ENCODE measurements around the gene MCTP1. TPM values are rescaled to one million over a fixed set of nuclear protein-coding genes. Genes with fewer than 3 reads are reported as not detected.
"Not testable (repeated sequence)": the region's sequence is repeated elsewhere in the genome, so short reads cannot be mapped to it uniquely, and the experiment has no call there.

Gene MCTP1
- total RNA-seq, 1 donor from 2014 or later = 9.9 TPM

DNA sequence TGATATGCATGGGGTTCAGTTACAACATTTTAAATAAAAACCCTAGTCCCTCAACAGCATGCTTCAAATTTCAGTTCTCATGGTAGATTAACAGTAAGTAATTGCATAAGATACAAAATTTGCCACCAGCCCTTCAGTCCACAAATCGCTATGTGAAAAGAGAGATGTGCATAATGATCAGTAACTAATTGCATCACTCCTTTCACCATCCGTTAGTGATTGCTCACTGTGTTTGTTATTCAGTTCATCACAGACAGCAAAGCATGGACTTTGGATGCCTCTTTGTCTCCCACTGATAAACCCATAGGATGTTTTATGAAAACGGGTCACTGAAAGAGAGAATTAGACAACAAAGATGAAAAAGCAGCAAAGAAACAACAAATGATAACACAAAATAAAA is 103.2 kb downstream of the MCTP1 start:
- DNase-seq (ENCODE audit: low spot score) = no peak

DNA sequence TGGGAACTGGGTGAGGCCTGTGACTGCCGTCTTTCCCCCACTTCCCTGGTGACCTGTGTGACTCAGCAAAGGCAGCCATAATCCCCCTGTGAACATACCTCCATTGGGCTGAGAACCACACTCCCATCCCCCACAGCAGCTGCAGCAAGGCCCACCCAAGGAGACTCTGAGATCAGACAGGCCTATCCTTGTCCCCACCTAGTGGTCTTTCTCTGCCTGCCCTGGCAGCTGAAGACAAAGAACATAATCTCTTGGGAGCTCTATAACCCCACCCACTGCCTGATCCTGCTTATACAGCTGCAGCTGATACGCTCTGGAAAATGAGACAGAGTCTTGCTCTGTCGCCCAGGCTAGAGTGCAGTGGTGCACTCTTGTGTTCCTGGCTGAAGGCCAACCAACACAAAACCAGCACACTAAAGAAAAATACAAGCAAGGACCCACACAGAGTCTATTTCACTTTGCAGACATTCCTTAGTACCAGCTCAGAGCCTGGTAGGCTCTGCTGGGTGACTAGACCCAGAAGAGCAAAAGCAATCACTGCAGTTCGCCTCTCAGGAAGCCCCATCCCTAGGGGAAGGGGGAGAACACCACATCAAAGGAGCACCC is 106.7 kb downstream of the MCTP1 start:
- no peak for DNase-seq (ENCODE audit: low spot score)

DNA sequence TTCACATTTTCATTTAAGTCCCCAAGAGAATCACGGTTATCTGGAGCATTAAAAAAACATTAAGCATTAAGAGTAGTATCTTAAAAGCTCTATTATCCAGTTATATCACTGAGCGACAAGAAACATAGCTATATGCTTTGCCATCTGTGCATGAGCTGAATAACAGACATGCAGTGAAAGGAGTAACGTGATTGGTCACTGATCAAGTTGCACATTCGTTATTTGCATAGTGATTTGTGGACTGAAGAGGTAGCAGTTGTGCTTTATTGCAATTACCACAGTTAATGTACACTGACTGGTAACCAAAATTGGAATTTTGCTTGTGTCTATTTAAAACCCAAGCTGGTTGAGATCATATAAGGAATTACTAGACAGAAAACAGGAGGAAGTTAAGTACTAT is 107.4 kb downstream of the MCTP1 start:
- DNase-seq (ENCODE audit: low spot score) = no peak

DNA sequence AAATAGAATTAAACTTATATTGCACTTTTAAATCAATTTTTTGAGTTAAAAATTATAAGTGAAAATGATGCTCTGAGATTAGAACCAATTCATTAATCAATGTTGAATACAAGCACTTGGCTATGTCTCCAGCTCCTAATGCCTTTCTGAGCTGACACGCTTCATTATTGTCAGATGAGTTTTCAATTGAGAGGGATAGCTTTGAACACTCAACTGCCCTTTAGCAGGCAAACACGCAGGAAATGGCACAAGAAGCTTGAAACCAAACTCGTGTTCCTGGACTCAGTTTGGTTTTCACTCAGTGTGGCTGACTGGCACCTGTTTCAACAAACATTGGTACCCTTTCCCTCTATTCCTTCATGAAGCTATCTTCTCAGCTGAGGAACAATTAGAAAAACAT is 109.8 kb downstream of the MCTP1 start:
- DNase-seq (ENCODE audit: low spot score) = no peak

DNA sequence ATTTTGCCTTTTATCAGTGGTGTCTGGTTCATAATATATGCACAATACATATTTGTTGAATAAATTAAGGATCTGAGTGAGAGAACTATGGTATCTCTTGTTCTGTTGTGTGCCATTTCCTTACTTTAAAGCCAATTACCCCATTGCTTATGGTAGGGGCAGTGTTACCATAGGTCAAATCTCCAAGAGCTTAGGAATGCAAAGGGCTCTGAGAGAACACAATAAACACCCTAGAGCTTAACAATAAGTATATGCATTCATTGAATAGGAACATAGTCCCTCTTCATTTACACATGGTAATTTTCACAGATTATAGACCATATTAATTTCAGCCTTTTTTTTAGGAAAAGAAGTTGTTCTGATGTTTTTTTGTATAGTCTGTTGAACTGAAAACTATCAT is 112.2 kb downstream of the MCTP1 start:
- DNase-seq (ENCODE audit: low spot score) = no peak

DNA sequence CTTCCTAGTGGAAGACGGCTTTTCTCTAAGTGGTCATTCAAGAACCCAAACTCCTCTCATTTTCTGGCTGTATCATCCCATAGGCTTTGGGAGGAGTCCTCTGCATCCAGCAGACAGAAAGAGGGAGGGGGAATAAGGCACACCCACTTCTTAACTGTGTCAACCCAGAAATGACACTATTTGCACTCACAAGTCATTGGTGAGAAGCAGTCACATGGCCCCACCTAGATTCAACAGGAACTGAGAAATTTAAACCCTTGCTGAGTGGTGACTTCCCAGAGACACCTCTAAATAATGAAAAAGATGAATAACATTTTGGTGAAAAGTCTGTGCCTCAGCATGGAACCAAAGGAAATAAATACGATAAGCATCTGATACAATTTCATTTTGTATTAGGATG is 120.0 kb downstream of the MCTP1 start:
- no peak for DNase-seq (ENCODE audit: low spot score)

DNA sequence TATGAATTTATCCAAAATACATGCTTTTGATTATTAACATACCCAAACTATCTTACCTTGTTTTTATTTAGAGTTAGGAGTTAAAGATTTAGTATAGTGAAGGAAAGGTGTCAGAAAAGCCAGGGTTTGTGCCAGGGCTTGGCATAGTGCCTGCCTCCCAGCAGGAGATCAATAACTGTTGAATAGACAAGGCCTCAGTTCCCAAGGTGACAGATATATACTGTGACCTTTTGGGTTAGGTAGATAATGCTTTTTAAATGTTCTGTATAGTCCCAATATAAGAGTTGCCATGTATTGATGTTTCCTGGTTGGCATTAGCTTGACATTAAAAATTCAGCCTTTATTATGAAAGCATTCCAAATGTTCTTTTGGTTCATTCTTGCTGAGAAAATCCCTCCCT is 121.8 kb downstream of the MCTP1 start:
- DNase-seq (ENCODE audit: low spot score) = peak; percentile 66

DNA sequence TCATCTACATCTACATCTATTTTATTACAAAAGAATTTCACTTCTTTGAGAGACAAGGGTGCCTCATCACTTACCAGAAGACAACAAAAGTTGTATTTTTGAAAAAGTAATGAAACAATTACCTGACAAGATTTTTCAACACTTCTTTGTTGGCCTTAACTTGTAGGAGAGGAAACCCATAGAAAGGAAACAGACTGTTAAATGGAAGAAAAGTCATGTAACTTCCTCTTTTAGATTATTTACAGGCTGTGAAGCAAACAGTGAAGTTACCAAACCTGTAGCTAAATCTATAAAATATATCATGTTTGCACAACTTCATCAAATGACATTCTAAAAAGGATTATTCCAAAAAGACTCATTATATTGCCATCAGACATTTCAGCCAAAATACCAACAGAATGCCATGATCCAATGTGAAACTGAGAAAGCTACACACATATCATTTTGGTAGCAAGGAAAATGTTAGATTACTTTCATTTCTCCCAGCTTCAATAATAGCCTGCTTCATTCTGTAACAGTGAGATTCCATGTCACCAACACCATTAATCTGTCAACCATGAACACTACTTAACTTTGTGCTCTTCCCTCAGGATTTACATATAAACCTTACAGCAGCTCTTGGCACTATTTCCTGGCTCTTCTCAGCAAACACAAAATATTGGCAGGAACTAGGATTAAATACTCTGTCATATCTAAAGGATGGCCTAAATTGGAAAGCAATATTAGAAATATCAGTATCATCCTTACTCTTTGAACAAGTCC is 122.5 kb downstream of the MCTP1 start:
- no peak for DNase-seq (ENCODE audit: low spot score)

DNA sequence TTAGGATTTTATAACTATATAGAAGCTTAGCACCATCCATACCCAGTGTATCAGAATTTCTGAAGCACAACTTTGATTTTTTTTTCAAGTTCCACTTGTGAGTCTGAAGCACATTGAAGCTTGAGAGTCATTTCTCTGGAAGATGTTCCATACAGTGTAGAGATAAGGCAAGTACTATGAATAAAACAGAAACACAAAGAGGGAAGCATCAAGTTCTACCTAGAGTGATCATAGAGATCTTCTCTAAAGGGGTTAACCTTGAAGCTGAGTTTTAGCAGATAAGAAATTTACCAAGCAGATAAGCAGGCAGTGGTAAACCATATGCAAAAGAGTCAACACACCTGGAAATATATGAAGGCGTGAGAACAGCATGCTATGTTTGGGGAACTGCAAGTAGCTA is 125.3 kb downstream of the MCTP1 start:
- DNase-seq (ENCODE audit: low spot score) = no peak

DNA sequence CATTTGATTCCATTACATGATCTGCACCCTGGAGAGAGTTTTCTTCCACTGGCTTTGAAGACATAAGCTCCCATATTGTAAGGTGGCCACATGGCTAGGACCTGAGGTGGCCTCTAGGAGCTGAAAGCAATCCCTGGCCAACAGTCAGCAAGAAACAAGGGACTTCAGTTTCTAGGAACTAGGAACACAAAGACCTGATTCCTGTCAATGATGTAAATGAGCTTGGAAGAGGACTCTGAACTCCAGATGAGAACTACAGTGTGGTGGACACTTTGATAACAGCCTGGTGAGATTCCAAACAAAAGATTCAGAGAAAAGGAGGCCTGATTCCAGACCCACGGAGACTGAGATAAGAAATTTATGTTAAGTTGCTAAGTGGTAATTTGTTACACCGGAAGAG is 129.0 kb downstream of the MCTP1 start:
- no peak for DNase-seq (ENCODE audit: low spot score)

DNA sequence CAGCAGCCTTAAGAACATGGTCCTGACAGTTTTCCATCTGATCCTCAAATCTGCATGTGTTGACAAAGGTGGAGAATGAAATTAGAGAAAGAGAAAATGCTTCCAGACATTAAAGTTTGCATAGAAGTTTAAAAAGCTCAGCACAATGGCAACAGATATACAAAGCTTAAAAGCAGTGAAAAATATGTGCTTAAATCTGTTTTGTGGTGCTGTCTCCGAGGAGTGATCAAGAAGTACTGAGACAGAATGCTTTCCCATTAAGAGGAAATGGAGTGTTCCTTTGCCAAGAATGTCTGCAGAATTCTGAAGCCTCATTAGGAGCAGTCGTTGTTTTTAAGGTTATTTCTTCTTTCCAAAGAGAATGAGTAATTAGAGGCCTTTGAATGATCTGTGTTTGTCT is 131.4 kb downstream of the MCTP1 start:
- no peak for DNase-seq (ENCODE audit: low spot score)

DNA sequence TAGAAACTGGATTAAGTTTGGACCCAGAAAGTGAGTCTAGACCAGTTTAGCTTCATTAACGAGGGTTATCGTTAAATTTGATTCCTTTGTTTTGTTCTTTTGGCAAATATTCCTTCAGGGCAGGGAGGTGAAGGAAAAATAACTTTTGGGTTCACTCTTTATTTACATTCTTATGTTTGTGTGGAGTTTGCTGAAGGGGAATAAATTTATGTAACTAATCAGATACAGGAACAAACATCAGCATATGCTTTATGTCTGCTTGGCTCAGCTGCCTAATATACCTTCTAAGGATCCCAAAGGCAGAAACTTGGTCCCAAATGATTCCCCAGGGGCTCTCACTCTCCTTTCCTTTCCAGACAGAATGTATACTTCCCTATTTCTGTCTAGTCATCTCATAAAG is 132.4 kb downstream of the MCTP1 start:
- no peak for DNase-seq (ENCODE audit: low spot score)

DNA sequence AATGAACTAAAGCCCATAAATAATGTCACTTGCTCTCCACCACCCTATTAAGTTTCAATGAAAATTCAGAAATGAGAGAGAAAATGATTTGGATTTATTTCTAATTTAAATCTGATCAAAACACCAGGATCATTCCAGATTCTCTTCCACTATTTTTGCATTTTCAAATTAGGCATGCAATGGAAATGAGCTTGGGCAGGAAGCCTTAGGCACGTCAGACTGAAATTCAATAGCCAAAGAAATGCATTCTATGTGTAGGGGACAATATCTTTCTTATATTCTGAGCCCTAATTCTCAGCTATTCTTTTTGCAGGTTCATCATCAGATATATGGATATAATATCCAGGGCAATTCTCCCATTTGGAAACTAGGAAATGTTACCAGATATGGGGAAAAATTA is 132.8 kb downstream of the MCTP1 start:
- no peak for DNase-seq (ENCODE audit: low spot score)

DNA sequence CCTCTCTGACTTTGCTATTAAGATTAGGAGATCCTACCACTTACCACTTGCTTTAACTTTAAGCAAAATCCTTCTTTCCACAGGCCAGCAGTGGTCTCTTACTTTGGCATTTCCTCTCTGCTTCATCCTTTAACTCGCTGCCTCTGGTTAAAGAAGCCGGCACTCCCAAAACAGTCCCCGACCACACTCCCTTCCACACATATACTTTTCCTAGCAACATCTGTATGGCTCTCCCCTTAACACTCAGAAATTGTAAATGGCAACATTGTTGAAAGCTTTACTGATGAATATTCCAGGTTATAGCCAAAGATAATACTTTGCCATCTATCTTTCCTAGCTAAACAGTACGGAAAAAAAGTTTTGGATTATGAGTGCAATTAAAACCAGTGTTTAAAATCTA is 133.2 kb downstream of the MCTP1 start:
- no peak for DNase-seq (ENCODE audit: low spot score)

DNA sequence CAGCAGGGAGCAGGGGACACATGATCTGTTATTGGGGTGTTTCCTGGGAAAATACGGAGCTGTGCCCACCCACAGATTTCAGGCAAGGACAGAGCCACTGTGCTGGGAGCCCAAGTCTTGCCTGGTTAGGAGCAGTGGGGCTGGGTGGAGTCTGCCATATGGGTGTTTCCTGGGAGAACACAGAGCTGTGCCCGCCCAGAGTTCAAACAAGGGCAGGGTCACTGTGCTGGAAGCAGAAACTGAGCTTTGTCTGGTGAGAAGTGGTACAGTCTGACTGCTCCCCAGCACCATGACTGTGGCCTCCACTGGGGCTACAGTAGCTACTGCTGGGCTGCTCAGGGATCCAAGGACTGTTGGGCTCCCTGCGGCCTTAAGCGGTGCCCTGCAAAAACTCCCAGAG is 135.5 kb downstream of the MCTP1 start:
- DNase-seq (ENCODE audit: low spot score) = no peak

DNA sequence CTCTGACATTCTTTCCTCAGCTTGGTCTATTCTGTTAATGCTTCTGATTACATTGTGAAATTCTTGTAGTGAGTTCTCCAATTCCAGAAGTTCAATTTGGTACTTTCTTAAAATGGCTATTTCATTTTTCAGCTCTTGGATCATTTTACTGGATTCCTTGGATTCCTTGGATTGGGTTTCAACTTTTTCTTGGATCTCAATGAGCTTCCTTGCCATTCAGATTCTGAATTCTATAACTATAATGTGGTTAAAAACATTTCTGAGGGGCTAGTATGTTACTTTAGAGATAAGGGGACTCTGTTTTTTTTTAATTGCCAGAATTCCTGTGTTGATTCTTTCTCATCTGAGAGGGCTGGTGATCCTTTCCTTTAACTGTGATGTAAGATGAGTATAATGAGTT is 136.4 kb downstream of the MCTP1 start:
- no peak for DNase-seq (ENCODE audit: low spot score)

DNA sequence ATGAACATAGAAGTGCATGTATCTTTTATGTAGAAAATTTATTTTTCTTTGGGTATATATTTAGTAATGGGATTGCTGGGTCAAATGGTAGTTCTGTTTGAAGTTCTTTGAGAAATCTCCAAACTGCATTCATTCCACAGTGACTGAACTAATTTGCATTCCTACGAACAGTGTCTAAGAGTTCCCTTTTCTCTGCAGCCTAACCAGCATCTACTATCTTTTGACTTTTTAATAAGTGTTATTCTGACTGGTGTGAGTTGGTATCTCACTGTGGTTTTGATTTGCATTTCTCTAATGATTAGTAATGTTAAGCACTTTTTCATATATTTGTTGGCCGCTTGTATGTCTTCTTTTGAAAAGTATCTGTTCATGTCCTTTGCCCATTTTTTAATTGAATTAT is 141.0 kb downstream of the MCTP1 start:
- not testable (repeated sequence) for DNase-seq (ENCODE audit: low spot score)

DNA sequence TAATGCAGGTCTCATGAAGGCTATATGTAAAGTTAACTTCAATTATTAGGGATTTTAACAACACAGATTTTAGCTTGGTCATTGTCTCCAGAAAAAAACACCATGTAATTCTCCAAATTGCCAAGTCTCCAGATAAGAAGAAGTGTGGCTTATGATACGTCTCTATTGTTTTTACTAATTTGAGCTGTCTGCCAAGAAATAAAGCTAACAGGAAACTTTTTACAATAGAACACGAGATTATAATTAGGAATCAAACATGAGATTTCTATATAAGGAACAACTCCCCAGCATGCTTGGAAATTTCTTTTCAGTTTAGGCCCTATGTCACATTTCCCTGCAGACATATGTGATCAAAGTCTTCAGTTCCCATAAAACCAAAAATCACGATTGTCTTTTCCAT is 142.7 kb downstream of the MCTP1 start:
- no peak for DNase-seq (ENCODE audit: low spot score)

DNA sequence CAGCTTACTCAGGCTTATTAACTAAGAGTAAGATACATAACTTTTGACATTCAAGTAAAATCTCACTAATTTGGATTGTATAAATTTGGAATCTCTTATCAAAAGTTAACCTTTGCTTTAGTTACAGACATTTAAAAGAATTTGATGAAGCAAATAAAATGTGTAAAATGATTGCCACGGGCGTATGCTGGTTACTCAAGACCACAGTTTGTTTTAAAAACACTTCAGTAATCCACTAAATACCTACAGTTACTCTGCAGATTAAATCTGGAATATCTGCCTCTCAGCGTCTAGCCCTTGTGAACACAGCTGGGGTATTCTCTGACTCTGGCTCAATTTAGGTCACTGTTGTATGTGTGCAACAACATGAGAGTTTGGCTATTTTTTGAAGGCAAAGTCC is 143.8 kb downstream of the MCTP1 start:
- no peak for DNase-seq (ENCODE audit: low spot score)

DNA sequence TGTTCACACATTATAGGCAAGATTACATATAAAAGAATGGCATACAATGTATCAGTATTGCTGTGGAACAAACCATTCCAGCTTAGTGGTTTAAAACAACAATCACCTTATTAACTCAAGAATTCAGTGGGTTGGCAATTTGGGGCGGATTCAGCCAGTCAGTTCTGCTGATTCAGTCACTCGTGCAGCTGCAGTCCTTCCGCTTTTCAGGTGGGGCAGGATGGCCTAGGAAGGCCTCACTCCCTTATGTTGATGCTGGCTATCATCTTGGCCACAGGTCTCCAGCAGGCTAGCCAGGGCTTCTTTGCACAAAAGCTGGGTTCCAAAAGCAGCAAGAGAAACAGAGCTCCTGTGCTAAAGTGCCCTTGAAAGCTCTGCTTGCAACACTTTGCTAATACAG is 150.6 kb downstream of the MCTP1 start:
- DNase-seq (ENCODE audit: low spot score) = no peak

DNA sequence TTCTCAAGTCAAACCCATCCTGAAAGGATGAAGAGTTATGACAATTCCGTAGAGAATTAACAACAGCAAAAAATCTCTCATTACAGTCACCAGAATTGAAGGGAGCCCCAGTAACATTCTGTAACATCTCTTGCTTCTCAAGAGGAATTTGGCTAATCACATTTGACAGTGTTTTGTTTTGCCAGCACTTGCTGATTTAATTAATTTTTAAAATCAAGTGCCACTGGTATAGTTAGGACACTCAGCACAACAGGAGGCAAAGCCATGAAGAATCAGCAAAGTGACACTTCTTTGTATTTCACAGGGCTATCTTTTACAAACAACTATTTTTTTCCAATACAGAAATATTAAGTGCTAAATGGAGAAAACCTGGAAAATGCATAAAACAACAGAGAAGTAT is 152.8 kb downstream of the MCTP1 start:
- no peak for DNase-seq (ENCODE audit: low spot score)

DNA sequence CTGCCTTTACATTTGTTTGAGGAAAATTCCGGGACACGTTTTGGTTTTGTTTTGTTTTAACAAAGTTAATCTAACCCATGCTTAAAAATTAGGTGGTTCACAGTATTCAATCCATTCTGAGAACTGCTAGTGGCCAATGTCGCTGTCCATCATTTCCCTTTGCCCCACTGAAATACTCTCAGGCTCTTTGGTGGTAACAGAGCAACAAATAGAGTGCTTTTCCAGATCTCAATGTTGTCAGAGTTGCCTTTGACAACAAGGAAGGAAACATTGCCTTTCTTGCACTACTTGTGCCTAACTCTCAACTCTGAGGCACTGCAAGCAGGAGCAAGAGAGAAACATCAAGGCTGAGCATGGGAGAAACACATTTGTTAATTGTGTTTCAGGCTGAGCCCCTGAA is 154.0 kb downstream of the MCTP1 start:
- no peak for DNase-seq (ENCODE audit: low spot score)

DNA sequence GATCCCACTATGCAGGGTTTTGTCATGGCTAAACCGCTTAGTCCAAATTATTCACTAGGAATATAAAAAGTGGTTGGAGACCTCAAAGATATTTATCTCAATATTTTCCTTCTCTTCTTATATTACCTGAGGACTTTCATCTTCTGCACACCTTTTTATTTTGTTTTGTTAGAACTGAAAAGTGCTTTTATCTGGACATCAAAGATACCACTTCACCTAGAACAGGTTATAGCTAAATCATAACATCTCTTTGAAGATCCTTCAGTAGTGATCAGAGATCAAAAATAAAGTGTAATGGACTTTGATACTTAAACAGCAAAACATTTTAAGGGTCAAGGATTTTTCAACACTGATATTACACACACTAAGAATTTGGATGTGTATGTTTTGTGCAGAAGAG is 160.2 kb downstream of the MCTP1 start:
- DNase-seq (ENCODE audit: low spot score) = no peak

DNA sequence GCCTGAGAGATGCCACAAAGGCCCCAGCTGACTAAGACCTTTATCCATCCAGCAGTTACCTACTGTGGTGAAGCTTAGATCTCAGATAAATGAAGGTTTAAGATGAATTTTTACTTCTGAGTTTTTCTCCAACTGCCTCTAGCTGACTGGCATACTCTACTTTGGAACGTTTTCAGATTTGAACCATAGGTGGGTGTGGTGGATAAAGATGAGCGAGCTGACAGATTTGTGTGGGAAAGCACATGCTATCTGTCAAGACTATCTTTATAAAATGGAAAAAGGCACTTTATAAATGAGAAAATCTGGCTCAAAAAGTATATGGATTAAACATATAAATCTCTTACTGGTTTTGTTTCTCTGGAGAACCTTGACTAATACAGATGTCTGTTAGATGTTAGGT is 160.8 kb downstream of the MCTP1 start:
- no peak for DNase-seq (ENCODE audit: low spot score)

Data from mucosa of gallbladder (tissue), 1 donor.